Mucosa of descending colon (tissue), 3 donors: ENCODE results near the gene SIX2. TPM values are rescaled to one million over a fixed set of nuclear protein-coding genes. Genes with fewer than 3 reads are reported as not detected.

Source experiments
- ATAC-seq: fragments of 200-7000 bp; cut with Tn5 transposase; one replicate; pipeline ENCODE4 v1.9.1; 2020; ENCODE audit warnings: mild to moderate bottlenecking, moderate library complexity
- DNase-seq, 3 donors: peaks; one replicate each; pipeline ENCODE4 v3.0.0-alpha.2; 2020
- H3K36me3 ChIP-seq: fragments of 200-600 bp; one replicate; pipeline ENCODE4 v1.8.0; 2021; ENCODE audit warnings: low read depth, mild to moderate bottlenecking
- H3K4me1 ChIP-seq: fragments of 200-600 bp; one replicate; pipeline ENCODE4 v1.8.0; 2021; ENCODE audit warnings: low read depth, mild to moderate bottlenecking
- H3K4me3 ChIP-seq: fragments of 200-600 bp; one replicate; pipeline ENCODE4 v1.8.0; 2021; ENCODE audit warnings: mild to moderate bottlenecking
- H3K9me3 ChIP-seq: fragments of 200-600 bp; one replicate; pipeline ENCODE4 v1.8.0; 2021; ENCODE audit warnings: mild to moderate bottlenecking
- CTCF ChIP-seq: fragments of 200-600 bp; IDR thresholded peaks from one replicate; pipeline ENCODE4 v1.8.0; 2022; ENCODE audit warnings: antibody characterized with exemption, mild to moderate bottlenecking
- intact Hi-C, 2 donors: fragments of 100-400 bp; cut with DNase I in 1 of 2; cut with micrococcal nuclease in 1 of 2; formaldehyde crosslinking; loops; one replicate each; pipeline versions ENCODE4 v1.11.0 to v1.11.1; 2022; cut with DNase I, micrococcal nuclease
- total RNA-seq, 3 donors: library from RNA; stranded (reverse); fragmentation: NEBNext Ultra II Directional in 2 of 3; extraction: Animal tissue kit (Norgen Biotek cat#: 25700) in 2 of 3; gene quantifications; one replicate each; pipeline versions ENCODE4 v1.2.1 to v1.2.4, GENCODE V29; 2021 to 2023
- donor health status: DM: no; HTN: no; CAD: no; lungs with moderate emphysema.
- donor health status: DM: no; HTN: no; CAD: no.
- donor health status: DM: no; HTN: yes; CAD: no.

Gene SIX2
- total RNA-seq, 3 donors from 2014 or later, result 0.12 TPM; not detected in 2

DNA sequence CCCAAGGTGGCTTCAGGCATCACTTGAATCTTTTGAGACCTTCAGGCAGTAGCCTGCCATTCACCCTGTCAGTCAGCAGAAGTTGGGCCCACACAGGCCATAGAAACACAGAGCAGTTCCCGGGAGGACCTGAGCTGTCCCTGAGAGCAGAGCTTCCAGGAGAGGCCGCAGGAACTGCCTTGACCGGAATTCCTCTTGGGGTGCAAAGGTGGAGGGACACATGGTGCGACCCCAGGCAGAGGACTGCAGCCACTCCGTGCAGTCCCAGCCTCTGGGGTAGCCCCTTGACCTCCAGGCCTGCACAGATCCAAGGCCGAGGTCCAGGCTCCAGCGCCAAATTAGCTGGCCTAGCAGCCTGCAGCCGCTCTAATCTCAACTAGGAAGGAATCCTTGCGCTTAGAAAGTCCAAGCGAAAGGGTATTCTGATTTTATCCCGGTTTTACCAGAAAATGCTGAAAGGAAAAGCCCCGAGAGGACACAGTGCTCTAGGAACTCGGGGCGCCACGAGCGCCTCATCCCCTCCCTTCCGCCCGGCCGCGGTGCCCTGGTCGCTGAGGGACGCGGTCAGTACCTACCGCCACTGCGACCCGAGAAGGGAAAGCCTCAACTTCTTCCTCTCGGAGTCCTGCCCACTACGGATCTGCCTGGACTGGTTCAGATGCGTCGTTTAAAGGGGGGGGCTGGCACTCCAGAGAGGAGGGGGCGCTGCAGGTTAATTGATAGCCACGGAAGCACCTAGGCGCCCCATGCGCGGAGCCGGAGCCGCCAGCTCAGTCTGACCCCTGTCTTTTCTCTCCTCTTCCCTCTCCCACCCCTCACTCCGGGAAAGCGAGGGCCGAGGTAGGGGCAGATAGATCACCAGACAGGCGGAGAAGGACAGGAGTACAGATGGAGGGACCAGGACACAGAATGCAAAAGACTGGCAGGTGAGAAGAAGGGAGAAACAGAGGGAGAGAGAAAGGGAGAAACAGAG, 5.4 kb downstream of the SIX2 start:
- ATAC-seq, result no peak
- no peaks in the 10 kb centered on the region for H3K9me3 ChIP-seq
- intact Hi-C loops, result no loop called here
- H3K36me3 ChIP-seq, result no peaks in the 10 kb centered on the region
- H3K4me1 ChIP-seq, result peaks cover 20% of the 10 kb centered on the region
- no peak for DNase-seq
- H3K4me3 ChIP-seq, result no peak overlapping the region
- TF ChIP-seq CTCF, result no peak

DNA sequence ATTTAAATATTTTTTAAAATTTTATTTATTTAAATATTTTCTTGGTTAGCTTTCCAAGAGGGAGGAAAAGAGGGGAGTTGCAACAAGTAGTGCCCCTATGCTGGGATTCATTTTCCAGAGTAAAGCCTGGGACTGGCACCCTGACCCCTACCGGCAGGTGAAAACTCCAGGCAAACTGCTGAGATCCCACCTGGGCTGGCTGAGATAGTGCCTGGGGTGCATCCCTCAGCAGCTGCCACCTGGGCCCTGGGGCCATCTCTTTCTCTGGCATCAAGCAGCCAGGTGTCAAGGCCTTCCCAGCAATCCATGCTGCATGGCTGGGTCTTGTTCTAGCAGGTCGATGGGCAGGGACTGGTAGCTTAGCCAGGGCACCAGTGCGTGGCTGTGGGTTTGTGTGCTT, 6.6 kb downstream of the SIX2 start:
- ATAC-seq, result no peak
- intact Hi-C loops, result no loop called here

DNA sequence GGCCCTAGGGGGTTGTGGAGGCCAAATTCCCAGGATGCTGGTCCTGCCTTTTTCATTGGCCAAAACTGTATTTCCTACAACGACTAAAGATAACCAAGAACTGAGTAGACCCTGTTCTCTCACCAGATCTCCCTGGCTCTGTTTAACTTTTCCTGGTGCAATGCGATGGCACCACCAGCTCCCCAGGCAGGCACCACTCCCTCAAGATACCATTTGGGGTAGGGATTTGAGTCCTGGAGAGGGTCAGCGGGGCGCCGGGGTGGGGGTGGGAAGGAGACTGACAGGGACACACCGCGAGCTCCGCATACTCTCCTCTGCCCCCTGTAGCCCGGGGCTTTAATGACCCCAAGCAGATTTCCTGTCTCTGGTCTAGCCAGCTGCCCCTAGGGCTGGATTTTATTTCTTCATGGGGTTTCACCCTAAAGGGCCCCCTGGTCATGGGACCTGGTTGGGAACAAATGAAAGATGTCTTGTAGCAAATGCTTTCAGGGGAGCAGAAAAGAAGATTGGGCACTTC, 7.3 kb downstream of the SIX2 start:
- Histone ChIP-seq H3K4me1 (peaks cover 13% of the 10 kb centered on the region), H3K9me3 (no peaks in the 10 kb centered on the region), H3K36me3 (no peaks in the 10 kb centered on the region), H3K4me3 (no peak overlapping the region)
- no peak for TF ChIP-seq CTCF
- DNase-seq (no peak), ATAC-seq (no peak)
- intact Hi-C loops, result no loop called here

More for the DNA sequence above, 6.6 kb downstream of the SIX2 start:
- Histone ChIP-seq H3K4me1 (peaks cover 13% of the 10 kb centered on the region), H3K9me3 (no peaks in the 10 kb centered on the region), H3K4me3 (no peak overlapping the region), H3K36me3 (no peaks in the 10 kb centered on the region)
- no peak for DNase-seq
- no peak for TF ChIP-seq CTCF

DNA sequence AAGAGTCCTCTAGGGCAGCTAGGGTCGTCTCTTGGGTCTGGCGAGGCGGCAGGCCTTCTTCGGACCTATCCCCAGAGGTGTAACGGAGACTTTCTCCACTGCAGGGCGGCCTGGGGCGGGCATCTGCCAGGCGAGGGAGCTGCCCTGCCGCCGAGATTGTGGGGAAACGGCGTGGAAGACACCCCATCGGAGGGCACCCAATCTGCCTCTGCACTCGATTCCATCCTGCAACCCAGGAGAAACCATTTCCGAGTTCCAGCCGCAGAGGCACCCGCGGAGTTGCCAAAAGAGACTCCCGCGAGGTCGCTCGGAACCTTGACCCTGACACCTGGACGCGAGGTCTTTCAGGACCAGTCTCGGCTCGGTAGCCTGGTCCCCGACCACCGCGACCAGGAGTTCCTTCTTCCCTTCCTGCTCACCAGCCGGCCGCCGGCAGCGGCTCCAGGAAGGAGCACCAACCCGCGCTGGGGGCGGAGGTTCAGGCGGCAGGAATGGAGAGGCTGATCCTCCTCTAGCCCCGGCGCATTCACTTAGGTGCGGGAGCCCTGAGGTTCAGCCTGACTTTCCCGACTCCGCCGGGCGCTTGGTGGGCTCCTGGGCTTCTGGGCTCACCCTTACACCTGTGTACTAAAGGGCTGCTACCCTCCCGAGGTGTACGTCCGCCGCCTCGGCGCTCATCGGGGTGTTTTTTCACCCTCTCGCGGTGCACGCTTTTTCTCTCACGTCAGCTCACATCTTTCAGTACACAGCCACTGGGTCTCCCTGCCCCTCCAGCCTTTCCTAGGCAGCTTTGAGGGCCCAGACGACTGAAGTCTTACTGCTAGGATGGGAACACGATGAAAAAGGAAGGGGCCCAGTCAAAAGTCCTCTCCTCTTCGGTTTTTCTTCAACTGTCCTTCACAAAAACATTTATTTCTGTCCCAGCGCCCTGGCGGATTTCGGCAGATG, 8.1 kb downstream of the SIX2 start:
- Histone ChIP-seq H3K4me3 (no peak overlapping the region), H3K36me3 (no peaks in the 10 kb centered on the region), H3K9me3 (no peaks in the 10 kb centered on the region), H3K4me1 (peaks cover 13% of the 10 kb centered on the region)
- DNase-seq, result peak in 1 of 3 donors; percentile 42
- TF ChIP-seq CTCF, result no peak
- intact Hi-C loops, result no loop called here
- ATAC-seq, result peak; percentile 45

- Histone ChIP-seq H3K4me1 (peaks cover 13% of the 10 kb centered on the region), H3K9me3 (no peaks in the 10 kb centered on the region), H3K36me3 (no peaks in the 10 kb centered on the region), H3K4me3 (no peak overlapping the region)
- no peak for TF ChIP-seq CTCF
- ATAC-seq (peak; percentile 28), DNase-seq (no peak)
- intact Hi-C loops, result no loop called here
Observed at GRCh38 chr2:45000341-45000901, 8.8 kb downstream of the SIX2 start.
